D721Med (cell line): ENCODE data around the gene PTPN18.

Source experiments
- DNase-seq: peaks from one replicate; pipeline ENCODE4 v3.0.0; 2011; ENCODE audit warnings: low spot score; ENCODE audit not compliant: insufficient read length
- FAIRE-seq: peaks from 2 replicates; lab custom pipeline; 2011; peaks lifted over from hg19 to GRCh38; lab: Jason Lieb, UNC
- CTCF ChIP-seq: IDR thresholded peaks from 2 replicates; pipeline ENCODE4 v1.5.1; 2012; ENCODE audit warnings: mild to moderate bottlenecking, control low read depth; ENCODE audit not compliant: insufficient read depth; ENCODE audit errors: missing control alignments

The PTPN18 gene

GRCh38 chr2:130366720-130367119 is 10.9 kb downstream of the PTPN18 start:
- no peak for TF ChIP-seq CTCF
- no peak for DNase-seq
- no peak for FAIRE-seq

- DNase-seq: no peak
- TF ChIP-seq CTCF: no peak
- no peak for FAIRE-seq
Measured at GRCh38 chr2:130368786-130369185, 12.9 kb downstream of the PTPN18 start.

GRCh38 chr2:130369311-130369964 is 13.6 kb downstream of the PTPN18 start:
- TF ChIP-seq CTCF: no peak
- DNase-seq (no peak), FAIRE-seq (no peak)

- FAIRE-seq (no peak), DNase-seq (no peak)
- TF ChIP-seq CTCF: no peak
Measured at GRCh38 chr2:130369965-130370341, 14.1 kb downstream of the PTPN18 start.

DNA sequence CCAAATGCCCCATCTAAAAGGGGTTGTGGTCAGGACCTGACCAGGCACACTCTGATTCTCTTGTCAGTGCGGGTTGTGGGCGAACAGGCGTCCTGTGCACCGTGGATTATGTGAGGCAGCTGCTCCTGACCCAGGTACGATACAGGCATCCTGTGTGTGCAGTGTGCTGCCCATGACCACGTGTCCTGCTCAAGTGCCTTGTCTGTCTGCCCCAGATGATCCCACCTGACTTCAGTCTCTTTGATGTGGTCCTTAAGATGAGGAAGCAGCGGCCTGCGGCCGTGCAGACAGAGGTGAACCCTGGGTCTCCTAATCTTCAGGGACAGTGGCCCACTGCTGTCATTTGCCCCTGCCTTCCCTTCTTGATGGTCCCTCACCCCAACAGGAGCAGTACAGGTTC is 14.6 kb downstream of the PTPN18 start:
- no peak for TF ChIP-seq CTCF
- FAIRE-seq (no peak), DNase-seq (no peak)

DNA sequence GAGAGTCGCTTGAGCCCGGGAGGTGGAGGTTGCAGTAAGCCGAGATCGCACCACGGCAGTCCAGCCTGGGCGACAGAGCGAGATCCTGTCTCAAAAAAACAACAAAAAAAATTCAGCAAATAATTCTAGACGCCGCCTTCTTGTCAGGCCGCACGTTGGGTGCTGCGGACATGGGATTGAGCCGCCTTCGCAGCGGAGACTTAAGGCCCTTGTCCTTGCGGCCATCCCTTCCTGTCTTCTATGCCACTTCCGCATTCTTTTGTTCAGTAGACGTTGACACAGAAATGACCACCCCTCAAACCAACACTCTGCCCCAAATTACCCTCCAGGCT is 15.8 kb downstream of the PTPN18 start:
- FAIRE-seq: no peak
- no peak for DNase-seq
- no peak for TF ChIP-seq CTCF

DNA sequence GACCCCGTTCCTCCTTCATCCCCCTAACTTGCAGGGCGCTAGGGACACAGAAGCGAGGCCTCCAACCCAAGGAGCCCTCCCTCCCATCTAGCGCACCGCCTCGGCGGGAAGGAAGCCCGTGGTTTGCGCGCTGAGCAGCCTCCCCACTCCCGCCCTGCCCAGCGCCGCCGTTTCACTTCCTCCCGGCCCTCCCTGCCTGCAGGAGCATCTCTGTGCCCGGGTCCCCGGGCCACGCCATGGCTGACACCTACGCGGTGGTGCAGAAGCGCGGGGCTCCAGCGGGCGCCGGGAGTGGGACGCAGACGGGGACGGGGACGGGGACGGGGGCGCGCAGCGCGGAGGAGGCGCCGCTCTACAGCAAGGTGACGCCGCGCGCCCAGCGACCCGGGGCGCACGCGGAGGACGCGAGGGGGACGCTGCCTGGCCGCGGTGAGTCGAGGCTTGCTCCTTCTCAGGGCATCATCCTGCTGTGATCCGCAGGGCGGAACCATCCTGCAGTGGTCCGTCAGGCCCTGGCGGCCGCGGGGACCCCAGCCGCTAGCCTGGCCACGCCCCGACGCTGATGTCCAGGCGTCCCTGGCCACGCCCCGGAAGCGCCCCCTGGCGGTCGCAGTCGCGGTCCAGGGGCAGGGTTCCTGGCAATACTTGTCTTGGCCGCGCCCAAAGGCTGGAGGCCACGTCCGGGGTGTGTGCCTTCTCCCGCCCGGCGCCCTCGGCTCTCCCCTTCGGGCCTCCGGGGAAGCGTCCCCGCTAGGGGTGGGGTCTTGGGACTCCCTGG is 16.4 kb downstream of the PTPN18 start:
- peak; percentile 79 for DNase-seq
- peak; percentile 72 for TF ChIP-seq CTCF
- no peak for FAIRE-seq
